Measurements from ENCODE around the gene GIMAP5.
A peak's percentile ranks its signal among the peaks of the same experiment; 100 is the strongest.

Gene GIMAP5

GRCh38 chr7:150753239-150753638 lies 16.0 kb downstream of the GIMAP5 start:
- no peak overlapping the region for H3K4me3 ChIP-seq (ENCODE audit: low read length)
- TF ChIP-seq, protein P1, sequence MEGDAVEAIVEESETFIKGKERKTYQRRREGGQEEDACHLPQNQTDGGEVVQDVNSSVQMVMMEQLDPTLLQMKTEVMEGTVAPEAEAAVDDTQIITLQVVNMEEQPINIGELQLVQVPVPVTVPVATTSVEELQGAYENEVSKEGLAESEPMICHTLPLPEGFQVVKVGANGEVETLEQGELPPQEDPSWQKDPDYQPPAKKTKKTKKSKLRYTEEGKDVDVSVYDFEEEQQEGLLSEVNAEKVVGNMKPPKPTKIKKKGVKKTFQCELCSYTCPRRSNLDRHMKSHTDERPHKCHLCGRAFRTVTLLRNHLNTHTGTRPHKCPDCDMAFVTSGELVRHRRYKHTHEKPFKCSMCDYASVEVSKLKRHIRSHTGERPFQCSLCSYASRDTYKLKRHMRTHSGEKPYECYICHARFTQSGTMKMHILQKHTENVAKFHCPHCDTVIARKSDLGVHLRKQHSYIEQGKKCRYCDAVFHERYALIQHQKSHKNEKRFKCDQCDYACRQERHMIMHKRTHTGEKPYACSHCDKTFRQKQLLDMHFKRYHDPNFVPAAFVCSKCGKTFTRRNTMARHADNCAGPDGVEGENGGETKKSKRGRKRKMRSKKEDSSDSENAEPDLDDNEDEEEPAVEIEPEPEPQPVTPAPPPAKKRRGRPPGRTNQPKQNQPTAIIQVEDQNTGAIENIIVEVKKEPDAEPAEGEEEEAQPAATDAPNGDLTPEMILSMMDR (conservative IDR thresholded peaks at IDR 0.05; ENCODE audit: low read depth, low read length): no peak
- no peak for DNase-seq (ENCODE audit: low read depth)

GRCh38 chr7:150753826-150754603 lies 16.8 kb downstream of the GIMAP5 start:
- DNase-seq (ENCODE audit: low read depth): no peak
- TF ChIP-seq, protein P1 (conservative IDR thresholded peaks at IDR 0.05; ENCODE audit: low read depth, low read length): peak; percentile 29
- no peak overlapping the region for H3K4me3 ChIP-seq (ENCODE audit: low read length)

- no peak for DNase-seq (ENCODE audit: low read depth)
- TF ChIP-seq, protein P1 (conservative IDR thresholded peaks at IDR 0.05; ENCODE audit: low read depth, low read length): no peak
- H3K4me3 ChIP-seq (ENCODE audit: low read length): no peak overlapping the region
Observed at GRCh38 chr7:150754951-150755350, 17.7 kb downstream of the GIMAP5 start.

- TF ChIP-seq, protein P1 (conservative IDR thresholded peaks at IDR 0.05; ENCODE audit: low read depth, low read length): no peak
- no peak for DNase-seq (ENCODE audit: low read depth)
- no peak overlapping the region for H3K4me3 ChIP-seq (ENCODE audit: low read length)
Observed at GRCh38 chr7:150755473-150756099, 18.4 kb downstream of the GIMAP5 start.

GRCh38 chr7:150756166-150756565 lies 18.9 kb downstream of the GIMAP5 start:
- DNase-seq (ENCODE audit: low read depth): no peak
- TF ChIP-seq, protein P1 (conservative IDR thresholded peaks at IDR 0.05; ENCODE audit: low read depth, low read length): no peak
- H3K4me3 ChIP-seq (ENCODE audit: low read length): no peak overlapping the region

DNA sequence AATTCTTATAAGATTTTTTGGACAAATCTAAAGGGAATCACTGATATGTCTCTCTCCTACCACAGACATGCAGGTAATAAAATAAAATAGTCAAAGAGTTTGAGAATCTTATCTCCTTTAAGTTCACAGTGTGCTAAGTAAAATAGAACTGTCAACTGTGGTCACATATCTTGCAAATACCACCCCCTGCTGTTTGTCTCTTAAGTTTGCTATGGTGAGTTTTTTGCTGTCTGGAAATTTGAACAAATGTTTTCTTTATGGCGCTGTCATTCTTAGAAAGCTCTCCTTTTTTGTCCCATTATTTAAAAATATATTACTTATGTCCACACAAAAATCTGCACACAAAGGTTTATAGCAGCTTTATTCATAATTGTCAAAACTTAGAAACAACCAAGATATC lies 19.6 kb downstream of the GIMAP5 start:
- TF ChIP-seq, protein P1 (conservative IDR thresholded peaks at IDR 0.05; ENCODE audit: low read depth, low read length): peak; percentile 28
- no peak for DNase-seq (ENCODE audit: low read depth)
- H3K4me3 ChIP-seq (ENCODE audit: low read length): no peak overlapping the region

- DNase-seq (ENCODE audit: low read depth): no peak
- TF ChIP-seq, protein P1 (conservative IDR thresholded peaks at IDR 0.05; ENCODE audit: low read depth, low read length): no peak
Observed at GRCh38 chr7:150759479-150759878, 22.3 kb downstream of the GIMAP5 start.

More at GRCh38 chr7:150759479-150759878, 22.3 kb downstream of the GIMAP5 start:
- no peak overlapping the region for H3K4me3 ChIP-seq (ENCODE audit: low read length)
